ENCODE measurements around the gene PRR36. TPM values are rescaled to one million over a fixed set of nuclear protein-coding genes. Genes with fewer than 3 reads are reported as not detected.

PRR36 gene
- total RNA-seq, 1 donor from 2014 or later, result 0.05 TPM

- no peak overlapping the region for H3K27ac Mint-ChIP-seq
- H3K9me3 Mint-ChIP-seq, result no peaks in the 10 kb centered on the region
- peak overlapping the region; percentile 47 for H3K4me3 Mint-ChIP-seq
- H3K27me3 Mint-ChIP-seq (ENCODE audit: insufficient read depth), result peaks cover 39% of the 10 kb centered on the region
- H3K4me1 Mint-ChIP-seq (ENCODE audit: low read depth), result peaks cover 21% of the 10 kb centered on the region
- H3K36me3 Mint-ChIP-seq (ENCODE audit: low read depth), result no peaks in the 10 kb centered on the region
- intact Hi-C loops (cut with micrococcal nuclease), result loop anchor here (1.0 kb wide), 3 partner anchors 40 to 181 kb away; partner anchors contain the start of gene SNAPC2
- DNase-seq (ENCODE audit: low spot score), result peak; percentile 75
Measured at GRCh38 chr19:7869453-7869909, 4.7 kb downstream of the PRR36 start.

- Mint-ChIP-seq H3K27ac (no peak overlapping the region), H3K4me1 (ENCODE audit: low read depth) (peaks cover 21% of the 10 kb centered on the region), H3K9me3 (no peaks in the 10 kb centered on the region), H3K27me3 (ENCODE audit: insufficient read depth) (peaks cover 44% of the 10 kb centered on the region), H3K36me3 (ENCODE audit: low read depth) (no peaks in the 10 kb centered on the region), H3K4me3 (peak overlapping the region; percentile 61)
- intact Hi-C loops (cut with micrococcal nuclease), result loop anchor here (1.0 kb wide), 3 partner anchors 40 to 181 kb away; partner anchors contain the start of gene SNAPC2
- peak; percentile 75 for DNase-seq (ENCODE audit: low spot score)
Measured at GRCh38 chr19:7868671-7869452, 5.3 kb downstream of the PRR36 start.

- H3K9me3 Mint-ChIP-seq, result no peaks in the 10 kb centered on the region
- H3K4me3 Mint-ChIP-seq, result no peak overlapping the region
- H3K4me1 Mint-ChIP-seq (ENCODE audit: low read depth), result peaks cover 21% of the 10 kb centered on the region
- intact Hi-C loops (cut with micrococcal nuclease), result no loop called here
- no peaks in the 10 kb centered on the region for H3K36me3 Mint-ChIP-seq (ENCODE audit: low read depth)
- DNase-seq (ENCODE audit: low spot score), result no peak
- no peak overlapping the region for H3K27ac Mint-ChIP-seq
- H3K27me3 Mint-ChIP-seq (ENCODE audit: insufficient read depth), result peaks cover 44% of the 10 kb centered on the region
Measured at GRCh38 chr19:7868326-7868670, 5.9 kb downstream of the PRR36 start.

- peaks cover 39% of the 10 kb centered on the region for H3K27me3 Mint-ChIP-seq (ENCODE audit: insufficient read depth)
- no peak overlapping the region for H3K27ac Mint-ChIP-seq
- H3K4me3 Mint-ChIP-seq, result no peak overlapping the region
- peaks cover 21% of the 10 kb centered on the region for H3K4me1 Mint-ChIP-seq (ENCODE audit: low read depth)
- intact Hi-C loops (cut with micrococcal nuclease), result no loop called here
- no peaks in the 10 kb centered on the region for H3K36me3 Mint-ChIP-seq (ENCODE audit: low read depth)
- no peaks in the 10 kb centered on the region for H3K9me3 Mint-ChIP-seq
- DNase-seq (ENCODE audit: low spot score), result no peak
Measured at GRCh38 chr19:7867092-7867844, 6.9 kb downstream of the PRR36 start.

- no peaks in the 10 kb centered on the region for H3K9me3 Mint-ChIP-seq
- intact Hi-C loops (cut with micrococcal nuclease), result no loop called here
- H3K36me3 Mint-ChIP-seq (ENCODE audit: low read depth), result no peaks in the 10 kb centered on the region
- no peak overlapping the region for H3K4me3 Mint-ChIP-seq
- peaks cover 16% of the 10 kb centered on the region for H3K4me1 Mint-ChIP-seq (ENCODE audit: low read depth)
- no peak overlapping the region for H3K27ac Mint-ChIP-seq
- H3K27me3 Mint-ChIP-seq (ENCODE audit: insufficient read depth), result peaks cover 33% of the 10 kb centered on the region
- DNase-seq (ENCODE audit: low spot score), result no peak
Measured at GRCh38 chr19:7866399-7867091, 7.6 kb downstream of the PRR36 start.

GRCh38 chr19:7865262-7865911, 8.8 kb downstream of the PRR36 start:
- intact Hi-C loops (cut with micrococcal nuclease), result no loop called here
- Mint-ChIP-seq H3K4me1 (ENCODE audit: low read depth) (peaks cover 7% of the 10 kb centered on the region), H3K36me3 (ENCODE audit: low read depth) (no peaks in the 10 kb centered on the region), H3K27me3 (ENCODE audit: insufficient read depth) (peaks cover 32% of the 10 kb centered on the region), H3K9me3 (no peaks in the 10 kb centered on the region), H3K4me3 (no peak overlapping the region), H3K27ac (no peak overlapping the region)
- no peak for DNase-seq (ENCODE audit: low spot score)

- Mint-ChIP-seq H3K27me3 (ENCODE audit: insufficient read depth) (peaks cover 32% of the 10 kb centered on the region), H3K4me3 (no peak overlapping the region), H3K36me3 (ENCODE audit: low read depth) (no peaks in the 10 kb centered on the region), H3K9me3 (no peaks in the 10 kb centered on the region), H3K4me1 (ENCODE audit: low read depth) (peaks cover 7% of the 10 kb centered on the region), H3K27ac (no peak overlapping the region)
- no peak for DNase-seq (ENCODE audit: low spot score)
- intact Hi-C loops (cut with micrococcal nuclease), result no loop called here
Measured at GRCh38 chr19:7864690-7865074, 9.5 kb downstream of the PRR36 start.

- H3K9me3 Mint-ChIP-seq, result no peaks in the 10 kb centered on the region
- peaks cover 32% of the 10 kb centered on the region for H3K27me3 Mint-ChIP-seq (ENCODE audit: insufficient read depth)
- no peaks in the 10 kb centered on the region for H3K36me3 Mint-ChIP-seq (ENCODE audit: low read depth)
- intact Hi-C loops (cut with micrococcal nuclease), result no loop called here
- peaks cover 7% of the 10 kb centered on the region for H3K4me1 Mint-ChIP-seq (ENCODE audit: low read depth)
- H3K27ac Mint-ChIP-seq, result no peak overlapping the region
- no peak for DNase-seq (ENCODE audit: low spot score)
- H3K4me3 Mint-ChIP-seq, result peak overlapping the region; percentile 33
Measured at GRCh38 chr19:7863971-7864689, 10.1 kb downstream of the PRR36 start.

GRCh38 chr19:7863157-7863970, 10.8 kb downstream of the PRR36 start:
- intact Hi-C loops (cut with micrococcal nuclease), result no loop called here
- no peaks in the 10 kb centered on the region for H3K36me3 Mint-ChIP-seq (ENCODE audit: low read depth)
- H3K4me3 Mint-ChIP-seq, result peak overlapping the region; percentile 33
- DNase-seq (ENCODE audit: low spot score), result no peak
- H3K27me3 Mint-ChIP-seq (ENCODE audit: insufficient read depth), result peaks cover 32% of the 10 kb centered on the region
- H3K9me3 Mint-ChIP-seq, result no peaks in the 10 kb centered on the region
- no peak overlapping the region for H3K27ac Mint-ChIP-seq
- H3K4me1 Mint-ChIP-seq (ENCODE audit: low read depth), result peaks cover 7% of the 10 kb centered on the region

- no peaks in the 10 kb centered on the region for H3K9me3 Mint-ChIP-seq
- peak; percentile 58 for DNase-seq (ENCODE audit: low spot score)
- peak overlapping the region; percentile 33 for H3K4me3 Mint-ChIP-seq
- no peak overlapping the region for H3K27ac Mint-ChIP-seq
- H3K27me3 Mint-ChIP-seq (ENCODE audit: insufficient read depth), result peaks cover 24% of the 10 kb centered on the region
- peaks cover 7% of the 10 kb centered on the region for H3K4me1 Mint-ChIP-seq (ENCODE audit: low read depth)
- intact Hi-C loops (cut with micrococcal nuclease), result loop anchor here (1.0 kb wide), 2 partner anchors 8 to 33 kb away; no protein-coding TSS in a partner anchor
- H3K36me3 Mint-ChIP-seq (ENCODE audit: low read depth), result no peaks in the 10 kb centered on the region
Measured at GRCh38 chr19:7862413-7862951, 11.7 kb downstream of the PRR36 start.

Measured in activated T-helper 1 cell treated with anti-CD3 and anti-CD28 coated beads, Interleukin-12 subunit alpha, Interleukin-12 subunit beta, Interleukin-2, Interleukin-4 antibody, amounts not matched to agents 30 ng/mL and 10 ng/mL and 1 ng/mL, durations not matched to agents 14 hours and 24 hours and 36 hours (primary cell).